GM21381 (cell line): ENCODE data around the gene SRPK1.

ENCODE experiments used
- ATAC-seq: cut with Tn5 transposase; IDR thresholded peaks from one replicate; pipeline ENCODE4 v1.9.1; 2021; ENCODE audit warnings: mild to moderate bottlenecking, moderate library complexity; ENCODE audit not compliant: unreplicated experiment

The SRPK1 gene

GRCh38 chr6:35829306-35829705, 91.6 kb downstream of the SRPK1 start:
- no peak for ATAC-seq

GRCh38 chr6:35824552-35825192, 96.2 kb downstream of the SRPK1 start:
- ATAC-seq = no peak

GRCh38 chr6:35823601-35824000, 97.3 kb downstream of the SRPK1 start:
- no peak for ATAC-seq

GRCh38 chr6:35817515-35817914, 103.4 kb downstream of the SRPK1 start:
- no peak for ATAC-seq

- ATAC-seq = no peak
Observed at GRCh38 chr6:35811699-35811995, 109.3 kb downstream of the SRPK1 start.

- ATAC-seq = no peak
Observed at GRCh38 chr6:35810971-35811698, 109.8 kb downstream of the SRPK1 start.

- ATAC-seq = no peak
Observed at GRCh38 chr6:35809809-35810208, 111.1 kb downstream of the SRPK1 start.

- no peak for ATAC-seq
Observed at GRCh38 chr6:35808688-35809087, 112.2 kb downstream of the SRPK1 start.

- no peak for ATAC-seq
Observed at GRCh38 chr6:35804996-35805736, 115.7 kb downstream of the SRPK1 start, which contains the start of gene LHFPL5. Gene LHFPL5, plus strand, starts transcription at chr6:35805352. Its CDS starts 319 bp downstream, at chr6:35805671.

- no peak for ATAC-seq
Observed at GRCh38 chr6:35801148-35801547, 119.8 kb downstream of the SRPK1 start.

GRCh38 chr6:35798706-35799105, 122.2 kb downstream of the SRPK1 start:
- no peak for ATAC-seq

GRCh38 chr6:35797837-35798526, 122.9 kb downstream of the SRPK1 start:
- no peak for ATAC-seq

GRCh38 chr6:35796236-35796635, 124.7 kb downstream of the SRPK1 start:
- no peak for ATAC-seq

GRCh38 chr6:35795453-35796071, 125.3 kb downstream of the SRPK1 start:
- ATAC-seq = no peak

- no peak for ATAC-seq
Observed at GRCh38 chr6:35794536-35795452, 126.1 kb downstream of the SRPK1 start.

- no peak for ATAC-seq
Observed at GRCh38 chr6:35790683-35791082, 130.2 kb downstream of the SRPK1 start.

GRCh38 chr6:35788423-35788982, 132.4 kb downstream of the SRPK1 start:
- no peak for ATAC-seq

- no peak for ATAC-seq
Observed at GRCh38 chr6:35787266-35788218, 133.4 kb downstream of the SRPK1 start.
